T-helper 17 cell (primary cell): ENCODE results near the gene INAFM1. TPM values are rescaled to one million over a fixed set of nuclear protein-coding genes. Genes with fewer than 3 reads are reported as not detected.

ENCODE experiments used
- ATAC-seq: fragments of 150-1000 bp; cut with Tn5 transposase; 2 replicates; pipeline ENCODE4 v1.10.0; 2021; ENCODE audit warnings: mild to moderate bottlenecking, moderate library complexity
- DNase-seq, 3 donors: peaks; one replicate each; pipeline versions ENCODE4 v3.0.0 to v3.0.0-alpha.2; 2020 to 2021
- H3K9me3 ChIP-seq: one replicate; pipeline ENCODE4 v1.7.0; 2013; ENCODE audit warnings: low read length, mild to moderate bottlenecking; ENCODE audit not compliant: control insufficient read depth, poor library complexity, severe bottlenecking
- H3K27ac Mint-ChIP-seq: one replicate; pipeline ENCODE4 v1.8.0; 2022; ENCODE audit warnings: mild to moderate bottlenecking, moderate library complexity, mixed read lengths
- H3K27me3 Mint-ChIP-seq: one replicate; pipeline ENCODE4 v1.8.0; 2022; ENCODE audit warnings: mixed read lengths
- H3K36me3 Mint-ChIP-seq: one replicate; pipeline ENCODE4 v1.8.0; 2022; ENCODE audit warnings: low read depth, mixed read lengths
- H3K4me1 Mint-ChIP-seq: one replicate; pipeline ENCODE4 v1.8.0; 2022; ENCODE audit warnings: mild to moderate bottlenecking, mixed read lengths
- H3K4me3 Mint-ChIP-seq: one replicate; pipeline ENCODE4 v1.8.0; 2022; ENCODE audit warnings: mild to moderate bottlenecking, moderate library complexity, mixed read lengths
- total RNA-seq, 4 donors: library from RNA in 2 of 4; stranded (reverse) in 2 of 4; gene quantifications; one replicate each; pipeline ENCODE4 v1.2.3 and lab custom pipeline; 2022 to 2026

INAFM1 gene
- 1 to 10 TPM; 9.2 to 9.9 TPM for total RNA-seq
- 2.7 to 3.3 reads per million in 2 donors for total RNA-seq (lab: John Stamatoyannopoulos, UW)

DNA sequence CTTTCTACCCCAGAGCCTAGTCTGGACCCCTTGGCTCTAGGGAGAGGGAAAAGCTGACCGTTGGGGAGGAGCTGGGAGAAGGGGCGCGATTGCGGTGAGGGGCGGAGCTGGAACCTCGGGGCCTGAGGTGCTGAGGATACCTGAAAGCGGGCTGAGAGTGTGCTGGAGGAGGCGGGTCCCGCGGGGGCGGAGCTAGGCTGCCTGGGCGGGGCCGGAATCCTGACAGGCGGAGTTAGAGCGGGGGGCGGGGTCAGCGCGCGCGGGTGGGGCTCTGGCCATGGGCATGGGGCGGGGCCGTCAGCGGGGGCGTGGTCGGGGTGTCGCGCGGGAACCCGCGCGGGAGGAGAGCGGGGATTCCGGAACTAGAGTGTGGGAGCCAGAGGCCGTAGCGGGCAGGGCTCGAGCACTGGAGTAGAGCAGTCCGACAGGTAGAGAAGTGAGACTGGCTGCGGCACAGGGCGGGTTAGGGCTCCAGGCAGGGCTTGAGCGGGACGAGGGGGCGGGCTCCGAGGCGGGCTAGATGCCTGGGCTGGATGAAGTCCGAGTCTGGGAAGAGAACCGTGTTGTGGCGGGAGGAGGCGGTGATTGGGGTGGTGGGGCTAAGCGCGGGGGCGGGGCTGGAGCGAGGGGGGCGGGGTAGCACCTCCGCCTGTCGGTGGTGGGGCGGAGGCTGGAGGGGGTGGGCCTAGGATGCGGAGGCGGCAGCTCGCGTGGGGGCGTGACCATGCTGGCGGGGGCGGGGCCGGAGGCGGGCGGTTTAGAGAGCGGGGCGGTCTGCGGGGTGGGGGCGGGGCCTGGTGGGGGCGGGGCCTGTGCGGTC lies at the start of gene INAFM1:
Gene INAFM1 (plus strand): TSS at position 815 of the 820 bp plus-strand sequence. CDS start 35 bp downstream, outside the sequence.
- no peaks in the 10 kb centered on the region for H3K9me3 ChIP-seq
- Mint-ChIP-seq H3K27ac (peak within 1 kb of the TSS; percentile 97), H3K4me1 (peaks cover 18% of the 10 kb centered on the region), H3K27me3 (no peaks in the 10 kb centered on the region), H3K36me3 (peaks cover 3% of the 10 kb centered on the region), H3K4me3 (peak within 1 kb of the TSS; percentile 96)
- peak; percentile 99 to 100 (median 100) for DNase-seq
- ATAC-seq = peak; percentile 78

DNA sequence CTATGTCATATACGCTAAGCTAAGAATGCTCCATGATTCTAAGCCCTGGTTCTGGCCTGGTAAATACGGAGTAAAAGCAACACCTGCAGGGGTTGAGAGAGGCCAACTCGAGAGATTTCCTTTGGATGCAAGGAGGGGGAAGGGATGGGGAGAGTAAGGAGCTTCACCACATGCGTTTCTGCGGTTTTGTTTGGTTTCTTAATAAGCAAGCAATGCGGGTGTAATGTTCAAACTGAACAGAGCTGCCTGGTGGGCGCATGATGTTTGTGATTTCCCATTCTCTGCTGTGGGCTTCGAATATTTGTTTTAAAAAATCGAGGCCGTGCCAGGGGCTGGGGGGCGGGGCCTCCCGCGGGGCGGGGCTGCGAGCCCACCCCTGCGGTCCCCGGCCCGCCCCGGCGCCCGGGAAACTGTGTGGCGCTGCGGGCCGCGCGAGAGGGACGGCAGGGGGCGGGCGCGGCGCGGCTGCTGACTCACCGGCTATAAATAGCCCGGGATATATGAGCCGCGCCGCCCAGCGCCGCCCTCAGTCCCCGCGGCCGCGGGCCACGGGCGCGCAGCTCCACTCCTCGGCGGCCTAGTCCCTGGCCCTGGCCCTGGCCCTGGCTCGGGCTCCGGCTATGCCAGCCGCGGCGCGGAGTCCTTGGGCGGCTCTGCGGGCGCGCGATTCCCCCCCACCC lies 48.8 kb upstream of the INAFM1 start:
- Mint-ChIP-seq H3K36me3 (no peaks in the 10 kb centered on the region), H3K4me1 (peaks cover 11% of the 10 kb centered on the region), H3K27me3 (no peaks in the 10 kb centered on the region), H3K4me3 (peak overlapping the region; percentile 87), H3K27ac (peak overlapping the region; percentile 57)
- ATAC-seq (peak; percentile 68), DNase-seq (peak; percentile 86 to 88 (median 88))
- H3K9me3 ChIP-seq = no peaks in the 10 kb centered on the region

DNA sequence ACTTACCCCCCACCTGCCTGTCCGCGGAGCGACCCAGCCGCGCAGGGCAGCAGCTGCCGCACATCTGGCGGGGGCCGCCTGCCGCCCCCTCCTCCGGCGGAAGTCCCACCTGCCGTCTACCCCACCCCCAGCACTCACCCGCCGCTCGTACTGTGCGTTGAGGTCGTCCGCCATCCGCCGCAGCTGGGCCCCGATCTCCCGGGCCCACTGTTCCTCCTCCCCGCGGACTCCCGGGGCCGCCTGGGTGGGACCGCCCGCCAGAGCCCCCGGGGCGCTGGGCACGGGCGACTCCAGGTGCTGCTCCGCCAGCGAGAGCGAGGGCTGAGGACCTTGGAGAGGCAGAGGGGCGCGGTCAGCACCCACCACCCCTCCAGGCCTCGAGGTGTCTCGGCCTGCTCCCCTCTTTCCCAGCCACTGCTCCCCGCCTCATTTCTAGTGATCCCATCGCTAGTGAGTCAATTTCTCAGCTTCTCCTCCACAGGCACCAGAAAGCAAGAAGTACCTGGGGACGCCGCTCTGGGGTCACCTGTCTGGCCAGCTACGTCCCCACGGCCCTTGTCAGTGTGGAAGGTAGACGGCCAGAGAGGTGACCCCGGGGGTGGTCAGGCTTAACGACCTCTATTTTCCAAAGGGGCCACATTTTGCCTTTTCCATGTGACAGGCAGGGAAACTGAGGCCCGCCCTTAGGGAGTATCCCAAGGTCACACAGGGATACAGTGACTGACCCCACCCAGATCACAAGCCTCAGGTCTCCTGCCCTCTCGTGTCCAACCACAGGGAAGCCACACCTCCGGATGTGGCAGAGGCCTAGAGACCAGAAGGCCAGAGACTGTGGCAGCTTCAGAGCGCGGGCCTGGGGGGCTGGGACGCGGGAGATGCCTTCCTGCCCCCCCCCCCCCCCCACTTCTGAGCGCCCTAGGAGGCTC lies 48.0 kb upstream of the INAFM1 start:
- H3K9me3 ChIP-seq = no peaks in the 10 kb centered on the region
- H3K36me3 Mint-ChIP-seq = no peaks in the 10 kb centered on the region
- peak; percentile 1 for ATAC-seq
- peak overlapping the region; percentile 87 for H3K4me3 Mint-ChIP-seq
- no peak for DNase-seq
- peak overlapping the region; percentile 77 for H3K27ac Mint-ChIP-seq
- no peaks in the 10 kb centered on the region for H3K27me3 Mint-ChIP-seq
- peaks cover 16% of the 10 kb centered on the region for H3K4me1 Mint-ChIP-seq

- peak overlapping the region; percentile 87 for H3K4me3 Mint-ChIP-seq
- peaks cover 20% of the 10 kb centered on the region for H3K4me1 Mint-ChIP-seq
- H3K27me3 Mint-ChIP-seq = no peaks in the 10 kb centered on the region
- no peaks in the 10 kb centered on the region for H3K36me3 Mint-ChIP-seq
- peak overlapping the region; percentile 77 for H3K27ac Mint-ChIP-seq
- no peak for ATAC-seq
- no peaks in the 10 kb centered on the region for H3K9me3 ChIP-seq
- peak in 1 of 3 donors; percentile 19 for DNase-seq
Observed at GRCh38 chr19:47227352-47228167, 47.1 kb upstream of the INAFM1 start.

DNA sequence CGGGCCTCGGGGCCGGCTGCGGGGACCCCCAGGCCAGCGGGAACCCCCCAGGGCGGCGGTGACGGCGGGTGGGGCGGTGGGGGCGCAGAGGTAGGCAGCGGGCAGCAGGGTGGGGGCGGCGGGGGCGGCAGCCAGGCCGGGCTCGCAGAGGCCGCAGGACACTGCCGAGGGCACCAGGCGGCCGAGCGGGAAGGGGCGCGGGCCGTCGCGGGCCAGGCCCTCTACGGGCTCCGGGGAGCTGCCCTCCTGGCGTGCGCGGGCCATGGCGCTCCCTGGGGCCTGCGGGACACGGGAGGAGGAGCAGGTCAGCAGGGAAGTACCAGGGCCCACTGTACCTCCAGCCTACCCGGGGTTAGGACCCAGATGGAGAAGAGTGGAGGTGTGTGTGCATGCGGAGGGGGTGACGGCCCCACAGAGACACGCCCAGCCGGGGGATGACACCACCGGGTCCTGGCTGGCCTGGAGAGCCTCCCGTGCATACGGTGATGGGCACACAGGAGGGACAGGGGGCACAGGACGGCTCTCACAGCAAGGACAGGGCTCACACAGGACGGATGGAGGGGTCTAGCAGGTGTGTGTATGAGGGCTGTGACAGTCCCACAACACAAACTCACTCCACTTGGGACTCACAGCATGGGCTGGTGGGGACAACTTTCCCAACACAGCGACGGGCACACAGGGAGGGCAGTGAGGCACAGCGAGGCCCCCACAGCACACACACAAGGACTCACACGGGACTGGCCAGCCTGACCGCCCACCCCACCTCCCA lies 46.3 kb upstream of the INAFM1 start:
- Mint-ChIP-seq H3K36me3 (no peaks in the 10 kb centered on the region), H3K4me3 (peak overlapping the region; percentile 87), H3K27ac (no peak overlapping the region), H3K27me3 (no peaks in the 10 kb centered on the region), H3K4me1 (peaks cover 24% of the 10 kb centered on the region)
- ATAC-seq (no peak), DNase-seq (peak in 1 of 3 donors; percentile 35)
- no peaks in the 10 kb centered on the region for H3K9me3 ChIP-seq

DNA sequence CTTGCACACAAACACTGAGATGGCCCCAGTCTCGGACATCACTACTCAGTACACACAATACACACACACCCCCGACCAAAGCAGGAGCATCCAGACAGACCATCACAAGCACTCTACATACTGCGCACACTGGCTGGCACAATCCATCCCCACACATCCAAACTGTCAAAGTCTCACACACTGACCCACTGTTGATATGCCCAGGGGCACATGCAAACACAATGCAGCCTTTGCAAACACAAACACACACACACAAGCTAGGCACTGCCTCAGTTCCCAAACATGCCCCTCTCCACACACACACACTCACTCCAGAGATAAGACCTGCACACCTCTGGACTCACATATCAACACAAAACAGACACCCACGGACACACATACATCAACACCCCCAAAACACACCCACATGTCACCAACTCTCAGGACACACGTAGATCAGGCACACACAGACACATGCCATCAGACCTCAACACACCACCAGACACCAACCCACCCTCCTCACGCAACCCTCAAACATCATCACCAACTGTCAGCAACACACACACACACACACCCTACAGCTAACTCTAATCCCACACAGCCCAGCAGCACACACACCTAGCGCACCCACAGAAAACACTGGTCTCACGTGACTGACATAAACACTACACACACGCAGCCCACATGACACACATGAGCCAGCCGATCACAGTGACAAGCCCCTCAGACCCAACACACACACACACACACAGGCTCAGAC lies 45.6 kb upstream of the INAFM1 start:
- H3K27ac Mint-ChIP-seq = no peak overlapping the region
- no peak for ATAC-seq
- H3K4me1 Mint-ChIP-seq = peaks cover 24% of the 10 kb centered on the region
- H3K27me3 Mint-ChIP-seq = no peaks in the 10 kb centered on the region
- H3K36me3 Mint-ChIP-seq = no peaks in the 10 kb centered on the region
- no peak overlapping the region for H3K4me3 Mint-ChIP-seq
- no peaks in the 10 kb centered on the region for H3K9me3 ChIP-seq
- DNase-seq = no peak

- H3K4me1 Mint-ChIP-seq = peaks cover 24% of the 10 kb centered on the region
- ATAC-seq (no peak), DNase-seq (no peak)
- H3K4me3 Mint-ChIP-seq = no peak overlapping the region
- no peaks in the 10 kb centered on the region for H3K9me3 ChIP-seq
- no peaks in the 10 kb centered on the region for H3K27me3 Mint-ChIP-seq
- H3K36me3 Mint-ChIP-seq = no peaks in the 10 kb centered on the region
- no peak overlapping the region for H3K27ac Mint-ChIP-seq
Observed at GRCh38 chr19:47229676-47230053, 45.0 kb upstream of the INAFM1 start.

- Mint-ChIP-seq H3K4me1 (peaks cover 24% of the 10 kb centered on the region), H3K27me3 (no peaks in the 10 kb centered on the region), H3K36me3 (no peaks in the 10 kb centered on the region), H3K27ac (no peak overlapping the region), H3K4me3 (no peak overlapping the region)
- ATAC-seq = peak; percentile 42
- peak; percentile 82 to 86 (median 84) for DNase-seq
- H3K9me3 ChIP-seq = no peaks in the 10 kb centered on the region
Observed at GRCh38 chr19:47230054-47230920, 44.4 kb upstream of the INAFM1 start.

- Mint-ChIP-seq H3K4me1 (peaks cover 20% of the 10 kb centered on the region), H3K27me3 (no peaks in the 10 kb centered on the region), H3K27ac (peak within 1 kb of the TSS; percentile 82), H3K36me3 (no peaks in the 10 kb centered on the region), H3K4me3 (peak within 1 kb of the TSS; percentile 81)
- ATAC-seq (no peak), DNase-seq (peak in 1 of 3 donors; percentile 23)
- no peaks in the 10 kb centered on the region for H3K9me3 ChIP-seq
Observed at GRCh38 chr19:47230921-47231214, 43.8 kb upstream of the INAFM1 start, which contains the start of gene BBC3. TSS of gene BBC3 (minus strand) at chr19:47231199. CDS start at chr19:47228431, 2,768 bp downstream.

DNA sequence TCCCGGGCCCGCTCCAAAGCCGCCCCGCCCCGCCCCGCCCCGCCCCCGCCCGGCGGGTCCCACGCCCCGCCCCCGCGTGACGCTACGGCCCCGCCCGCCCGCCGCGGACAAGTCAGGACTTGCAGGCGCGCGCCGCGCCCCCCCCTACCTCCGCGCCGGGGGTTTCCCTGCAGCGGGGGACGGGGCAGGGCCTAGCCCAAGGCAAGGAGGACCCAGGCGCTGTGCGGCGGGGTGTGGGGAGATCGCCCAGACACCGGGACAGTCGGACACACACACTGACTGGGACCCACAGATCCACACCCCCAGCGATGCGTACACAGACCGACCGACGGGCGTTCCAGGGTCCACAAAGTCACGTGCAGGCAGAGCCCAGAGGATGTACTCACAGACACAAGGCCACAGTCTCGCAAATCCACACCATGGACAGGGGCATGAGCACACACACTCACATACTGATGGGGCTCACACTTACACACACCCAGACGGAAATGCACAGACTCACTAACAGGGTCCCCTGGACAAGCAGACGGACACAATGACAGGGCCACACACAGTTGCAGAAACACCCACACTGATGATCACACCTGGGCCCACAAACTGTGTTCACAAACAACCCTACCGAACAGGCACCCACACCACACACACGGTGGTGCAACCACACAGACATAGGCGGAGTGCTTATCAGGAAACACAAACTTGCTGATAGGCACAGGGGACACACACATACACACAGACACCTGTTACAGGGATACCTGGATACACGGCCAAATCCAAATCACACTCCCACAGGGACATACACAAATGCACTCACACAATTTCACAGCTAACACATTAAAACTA lies 43.2 kb upstream of the INAFM1 start:
- peak overlapping the region; percentile 82 for H3K27ac Mint-ChIP-seq
- ATAC-seq = peak; percentile 76
- peak; percentile 92 to 98 (median 94) for DNase-seq
- H3K9me3 ChIP-seq = no peaks in the 10 kb centered on the region
- peak overlapping the region; percentile 81 for H3K4me3 Mint-ChIP-seq
- no peaks in the 10 kb centered on the region for H3K27me3 Mint-ChIP-seq
- peaks cover 20% of the 10 kb centered on the region for H3K4me1 Mint-ChIP-seq
- H3K36me3 Mint-ChIP-seq = no peaks in the 10 kb centered on the region
